ENCODE results near the gene PFN4. TPM values are rescaled to one million over a fixed set of nuclear protein-coding genes. Genes with fewer than 3 reads are reported as not detected.

The PFN4 gene
- total and polyA plus RNA-seq, 2 of the 4 experiments (the other 2 are of a cell fraction) = 0.36 to 0.48 TPM

DNA sequence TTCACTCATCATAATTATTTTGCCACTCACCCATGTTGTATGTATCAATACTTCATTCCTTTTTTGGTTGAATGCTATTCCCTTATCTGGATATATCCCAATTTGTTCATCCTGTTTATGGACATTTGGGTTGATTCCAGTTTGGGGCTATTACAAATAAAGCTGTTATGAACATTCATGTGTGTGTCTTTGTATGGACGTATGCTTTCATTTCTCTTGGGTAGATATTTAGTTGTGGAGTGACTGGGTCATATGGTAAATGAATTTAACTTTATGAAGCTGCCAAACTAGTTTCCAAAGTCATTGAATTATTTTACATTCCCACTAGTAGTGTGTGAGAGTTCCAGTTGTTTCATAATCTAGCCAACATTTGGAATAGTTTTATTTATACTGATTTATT is 2.8 kb upstream of the PFN4 start:
- Histone ChIP-seq H2BK15ac (ENCODE audit: low read depth, low read length) (no peak overlapping the region), H3K14ac (replicated peaks; ENCODE audit: low read depth, low read length) (no peak overlapping the region), H4K20me1 (ENCODE audit: insufficient read depth, low read length) (no peaks in the 10 kb centered on the region), H2AK5ac (ENCODE audit: low read depth, low read length) (no peak overlapping the region), H3K4ac (ENCODE audit: low read depth, low read length) (no peak overlapping the region), H3K27me3 (ENCODE audit: control insufficient read depth, insufficient read depth, low read length) (no peaks in the 10 kb centered on the region), H3K9ac (ENCODE audit: low read depth, low read length) (no peak overlapping the region), H3K23ac (ENCODE audit: low read depth, low read length) (no peak overlapping the region), H3K4me1 (ENCODE audit: control insufficient read depth, insufficient read depth, low read length) (no peaks in the 10 kb centered on the region), H3K36me3 (ENCODE audit: control insufficient read depth, insufficient read depth, low read length) (no peaks in the 10 kb centered on the region), H3K9me1 (ENCODE audit: insufficient read depth, low read length) (peaks cover 6% of the 10 kb centered on the region), H2BK120ac (ENCODE audit: low read depth, low read length) (no peak overlapping the region), H2BK20ac (ENCODE audit: low read depth, low read length) (no peak overlapping the region), H3K18ac (ENCODE audit: low read depth, low read length) (no peak overlapping the region), H3K79me1 (ENCODE audit: low read depth in 1 of 2, low read length in 2 of 2) (peaks cover 20 to 24% of the 10 kb centered on the region in 2 experiments), H2AFZ (replicated peaks; ENCODE audit: low read length, poor library complexity) (no peak overlapping the region), H4K8ac (ENCODE audit: low read depth in 2 of 2, low read length in 2 of 2) (no peak overlapping the region), H2AK9ac (replicated peaks; ENCODE audit: low read depth, low read length, poor library complexity) (no peak overlapping the region), H3K9me3 (ENCODE audit: control insufficient read depth, insufficient read depth, low read length) (no peaks in the 10 kb centered on the region), H2BK5ac (ENCODE audit: low read depth, low read length, poor library complexity, severe bottlenecking) (no peak overlapping the region), H3K27ac (ENCODE audit: insufficient read depth, low read length) (no peak overlapping the region), H3K4me2 (ENCODE audit: low read depth, low read length) (no peak overlapping the region), H4K91ac (ENCODE audit: insufficient read depth, low read depth, low read length) (no peak overlapping the region), H4K5ac (ENCODE audit: low read depth, low read length) (no peak overlapping the region), H3K56ac (ENCODE audit: extremely low read depth, insufficient read depth, low read length) (no peak overlapping the region), H3K4me3 (ENCODE audit: insufficient read depth, low read depth, low read length) (no peak overlapping the region)
- in situ Hi-C loops (cut with MboI; ENCODE audit: low sequenced_read_pairs) = no loop called here
- CTCF ChIA-PET = no interaction called here
- TF ChIP-seq USF2 (IDR thresholded peaks at IDR 0.05; ENCODE audit: low read depth, low read length) (no peak), SMC3 (IDR thresholded peaks at IDR 0.05; ENCODE audit: low read depth, low read length) (no peak), CHD1 (IDR thresholded peaks at IDR 0.05; ENCODE audit: low read depth, low read length) (no peak), MAZ (IDR thresholded peaks at IDR 0.05; ENCODE audit: borderline replicate concordance, low read depth, low read length) (no peak), RAD21 (IDR thresholded peaks at IDR 0.05; ENCODE audit: low read length) (no peak), CEBPB (IDR thresholded peaks at IDR 0.05; ENCODE audit: low read depth, low read length) (no peak), RFX5 (IDR thresholded peaks at IDR 0.05; ENCODE audit: low read depth, low read length) (no peak), CTCF (conservative IDR thresholded peaks at IDR 0.05; ENCODE audit: low read depth, low read length) (no peak), MAFK (IDR thresholded peaks at IDR 0.05; ENCODE audit: low read depth, low read length) (no peak), BHLHE40 (IDR thresholded peaks at IDR 0.05; ENCODE audit: low read depth, low read length) (no peak), POLR2A (IDR thresholded peaks at IDR 0.05; ENCODE audit: low read depth, low read length) (no peak), RCOR1 (IDR thresholded peaks at IDR 0.05; ENCODE audit: insufficient replicate concordance, low read length) (no peak), NFE2L2 (IDR thresholded peaks at IDR 0.05; ENCODE audit: low read depth, low read length) (no peak), MXI1 (IDR thresholded peaks at IDR 0.05; ENCODE audit: borderline replicate concordance, low read depth, low read length) (no peak)
- DNase-seq (no peak), ATAC-seq (ENCODE audit: low read depth) (no peak)
- dilution Hi-C loops (cut with HindIII; ENCODE audit: low sequenced_read_pairs, unreplicated experiment) = no loop called here
- no TSS peak for BruUV-seq (replicated peaks)
- POLR2A ChIA-PET (ENCODE audit: unreplicated experiment) = no interaction called here
- WGBS, 2 experiments (ENCODE audit: extremely low coverage in 2 of 2, insufficient read length in 1 of 2) = no CpG with 5 or more reads among the region's 1 CpG
- intact Hi-C loops (cut with micrococcal nuclease) = no loop called here
